Colon (tissue), 2 donors: ENCODE measurements around the gene PPFIA1.

Experiments used
- FAIRE-seq: peaks from 2 replicates; lab custom pipeline; 2012; peaks lifted over from hg19 to GRCh38; lab: Jason Lieb, UNC
- donor health status: control.
- donor health status: control.

Gene PPFIA1

DNA sequence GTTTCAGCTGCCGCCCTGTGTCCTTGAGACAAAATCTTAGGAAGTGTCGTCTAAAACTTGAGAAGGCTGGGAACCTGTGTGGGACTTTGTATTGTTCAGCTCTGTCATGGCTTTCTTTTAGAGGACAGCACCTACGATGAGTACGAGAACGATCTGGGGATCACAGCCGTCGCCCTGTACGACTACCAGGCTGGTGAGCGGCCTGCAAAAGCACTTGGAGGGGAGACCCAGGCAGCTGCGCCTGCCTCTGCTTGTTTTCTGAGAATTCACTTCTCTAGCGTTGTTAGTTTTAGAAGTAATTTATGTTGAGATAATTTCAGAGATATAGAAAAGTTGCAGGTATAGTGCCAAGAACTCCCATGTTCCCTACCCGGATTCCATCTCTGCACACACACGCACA lies 163.0 kb downstream of the PPFIA1 start:
- FAIRE-seq = no peak
